ENCODE data around the gene PSMA6.

- TF ChIP-seq, protein P1, sequence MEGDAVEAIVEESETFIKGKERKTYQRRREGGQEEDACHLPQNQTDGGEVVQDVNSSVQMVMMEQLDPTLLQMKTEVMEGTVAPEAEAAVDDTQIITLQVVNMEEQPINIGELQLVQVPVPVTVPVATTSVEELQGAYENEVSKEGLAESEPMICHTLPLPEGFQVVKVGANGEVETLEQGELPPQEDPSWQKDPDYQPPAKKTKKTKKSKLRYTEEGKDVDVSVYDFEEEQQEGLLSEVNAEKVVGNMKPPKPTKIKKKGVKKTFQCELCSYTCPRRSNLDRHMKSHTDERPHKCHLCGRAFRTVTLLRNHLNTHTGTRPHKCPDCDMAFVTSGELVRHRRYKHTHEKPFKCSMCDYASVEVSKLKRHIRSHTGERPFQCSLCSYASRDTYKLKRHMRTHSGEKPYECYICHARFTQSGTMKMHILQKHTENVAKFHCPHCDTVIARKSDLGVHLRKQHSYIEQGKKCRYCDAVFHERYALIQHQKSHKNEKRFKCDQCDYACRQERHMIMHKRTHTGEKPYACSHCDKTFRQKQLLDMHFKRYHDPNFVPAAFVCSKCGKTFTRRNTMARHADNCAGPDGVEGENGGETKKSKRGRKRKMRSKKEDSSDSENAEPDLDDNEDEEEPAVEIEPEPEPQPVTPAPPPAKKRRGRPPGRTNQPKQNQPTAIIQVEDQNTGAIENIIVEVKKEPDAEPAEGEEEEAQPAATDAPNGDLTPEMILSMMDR (optimal IDR thresholded peaks at IDR 0.05 in 1 of 3, IDR thresholded peaks at IDR 0.05 in 1 of 3, conservative IDR thresholded peaks at IDR 0.05 in 1 of 3; ENCODE audit: extremely low read depth in 1 of 3, insufficient read depth in 2 of 3, low read length in 3 of 3): no peak
- TF ChIP-seq EZH2 (IDR thresholded peaks at IDR 0.05; ENCODE audit: low read length): no peak
Measured at GRCh38 chr14:35342489-35343010, 50.4 kb downstream of the PSMA6 start.
